RPMI7951 (cell line): ENCODE measurements around the gene C17orf67. TPM values are rescaled to one million over a fixed set of nuclear protein-coding genes. Genes with fewer than 3 reads are reported as not detected.
"Not testable (repeated sequence)": the region's sequence is repeated elsewhere in the genome, so short reads cannot be mapped to it uniquely, and the experiment has no call there.

Source experiments
- DNase-seq: peaks from one replicate; pipeline ENCODE4 v3.0.0-alpha.2; 2012; ENCODE audit warnings: low read depth
- total RNA-seq: library from RNA; depleted of rRNA; stranded (reverse); fragments of >200 nt; shearing (Covaris generic); gene quantifications from 2 replicates; pipeline ENCODE4 v1.2.3, GENCODE V29; 2014; rRNA removed

C17orf67 gene
- total RNA-seq, 1 experiment from 2014 or later: 0.12 TPM

DNA sequence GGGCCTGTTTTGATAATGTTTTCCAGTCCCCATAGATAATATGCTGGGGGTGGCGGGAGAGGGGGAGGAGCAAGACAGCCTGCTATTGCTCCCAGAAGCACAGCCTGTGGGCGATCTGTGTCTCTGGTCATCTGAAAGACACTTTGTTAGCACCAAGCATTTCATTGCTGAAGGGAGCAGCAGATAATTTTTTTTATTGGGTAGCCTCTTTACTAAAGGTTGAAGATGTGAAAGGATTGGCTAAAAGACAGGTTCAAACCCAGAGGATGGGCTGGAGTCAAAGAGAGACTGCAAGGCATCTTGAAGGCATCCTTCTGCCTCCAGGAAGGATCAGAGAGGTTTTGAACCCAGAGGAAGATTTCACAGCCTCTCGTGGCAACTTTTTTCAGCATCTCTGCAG lies 60.6 kb downstream of the C17orf67 start:
- DNase-seq: no peak

- no peak for DNase-seq
These were observed 61.3 kb downstream of the C17orf67 start for GRCh38 chr17:56772442-56772841.

GRCh38 chr17:56771975-56772374 lies 61.7 kb downstream of the C17orf67 start:
- no peak for DNase-seq

DNA sequence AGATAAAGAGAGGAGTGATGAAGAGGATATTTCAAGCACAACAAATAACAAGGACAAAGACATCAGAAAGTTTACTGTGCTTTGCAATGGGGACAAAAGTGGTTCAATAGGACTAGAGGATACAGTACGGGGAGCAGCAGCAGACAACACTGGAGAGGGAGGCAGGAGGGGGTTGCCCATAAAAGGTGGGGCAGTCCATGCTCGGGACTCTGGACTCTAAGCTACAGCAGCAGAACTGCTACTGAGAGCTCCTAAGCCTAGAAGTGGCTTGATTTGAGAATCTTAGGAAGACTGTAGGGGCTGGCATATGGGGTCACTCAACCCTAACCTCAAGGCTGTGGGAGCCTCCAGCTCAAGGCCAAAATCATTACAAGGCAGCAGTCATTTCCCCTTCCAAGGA lies 62.2 kb downstream of the C17orf67 start:
- DNase-seq: no peak

DNA sequence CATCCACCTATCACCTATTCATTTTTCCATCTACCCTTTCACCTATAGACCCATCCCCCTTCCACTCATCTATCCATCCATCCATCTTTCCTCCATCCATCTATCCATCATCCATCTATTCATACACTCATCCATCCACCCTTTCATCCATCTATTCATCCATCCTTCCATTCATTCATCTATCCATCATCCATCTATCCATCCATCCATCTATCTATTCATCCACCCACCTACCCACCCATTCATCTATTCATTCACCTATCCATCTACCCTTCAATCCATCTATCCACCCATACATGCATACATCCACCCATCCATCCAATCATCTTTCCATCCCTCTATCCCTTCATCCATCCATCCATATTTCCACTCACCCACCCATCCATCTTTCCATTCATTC lies 63.3 kb downstream of the C17orf67 start:
- no peak for DNase-seq

DNA sequence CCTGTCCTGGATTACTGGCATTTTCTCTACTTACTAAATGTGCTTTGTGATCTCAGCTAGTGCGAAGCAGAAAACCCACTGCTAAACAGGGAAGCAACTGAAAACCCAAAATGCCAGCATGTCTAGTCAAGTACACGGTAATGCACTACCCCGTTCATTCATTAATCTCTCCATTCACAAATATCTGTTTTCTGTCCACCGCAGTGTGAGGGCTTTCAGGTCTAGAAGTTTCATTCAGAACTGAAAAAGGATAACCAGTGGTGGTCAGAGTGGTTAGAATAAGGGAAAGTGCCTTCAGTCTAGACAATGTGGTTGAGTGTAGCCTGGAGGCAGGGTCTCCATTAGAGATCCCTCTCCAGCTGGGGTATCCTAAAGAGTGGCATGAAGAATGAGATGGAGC lies 68.3 kb downstream of the C17orf67 start:
- DNase-seq: no peak

GRCh38 chr17:56762988-56763387 lies 70.7 kb downstream of the C17orf67 start:
- no peak for DNase-seq

DNA sequence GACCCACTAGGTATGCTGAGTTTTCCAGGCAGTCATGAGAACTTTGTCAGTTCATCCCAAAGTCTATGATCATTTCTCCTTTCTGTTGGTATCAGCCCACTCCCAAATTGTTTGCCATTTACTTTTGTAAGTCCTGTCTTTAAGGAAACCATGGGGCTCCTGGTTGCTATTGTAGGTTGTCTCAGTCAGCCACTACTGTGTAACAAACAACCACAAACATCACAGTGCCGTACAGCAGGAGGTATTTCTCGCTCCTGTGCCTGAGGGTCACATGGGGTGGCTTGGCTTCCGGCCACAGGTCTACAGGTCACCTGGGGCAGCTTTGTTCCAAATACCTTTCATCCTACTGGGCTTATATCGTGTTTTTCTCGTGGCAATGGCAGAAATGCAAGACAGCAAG lies 71.6 kb downstream of the C17orf67 start:
- no peak for DNase-seq

- DNase-seq: no peak
These were observed 72.3 kb downstream of the C17orf67 start for GRCh38 chr17:56761387-56761786.

- not testable (repeated sequence) for DNase-seq
These were observed 76.1 kb downstream of the C17orf67 start for GRCh38 chr17:56757611-56758010.

DNA sequence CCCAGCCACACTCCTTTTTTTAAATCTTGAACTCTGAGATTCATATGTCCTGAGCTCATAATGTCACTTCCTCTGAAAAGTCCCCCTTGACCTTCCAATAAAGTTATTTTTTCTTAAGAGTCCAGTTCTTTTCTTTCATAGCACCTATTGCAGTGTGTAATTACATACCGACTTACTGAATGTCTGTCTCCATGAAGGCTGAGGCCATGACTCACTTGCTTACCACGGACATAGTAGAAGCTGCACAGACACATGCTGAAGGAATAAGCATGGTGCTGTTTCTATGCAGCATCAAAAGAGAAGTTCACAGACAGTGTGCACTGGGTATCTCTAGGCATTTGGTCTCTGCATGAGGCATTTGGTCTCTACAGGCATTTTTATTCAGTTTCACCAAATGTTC lies 77.2 kb downstream of the C17orf67 start:
- peak; percentile 78 for DNase-seq

- no peak for DNase-seq
These were observed 78.4 kb downstream of the C17orf67 start for GRCh38 chr17:56755310-56755709.

GRCh38 chr17:56754523-56755208 lies 79.1 kb downstream of the C17orf67 start:
- peak; percentile 40 for DNase-seq

DNA sequence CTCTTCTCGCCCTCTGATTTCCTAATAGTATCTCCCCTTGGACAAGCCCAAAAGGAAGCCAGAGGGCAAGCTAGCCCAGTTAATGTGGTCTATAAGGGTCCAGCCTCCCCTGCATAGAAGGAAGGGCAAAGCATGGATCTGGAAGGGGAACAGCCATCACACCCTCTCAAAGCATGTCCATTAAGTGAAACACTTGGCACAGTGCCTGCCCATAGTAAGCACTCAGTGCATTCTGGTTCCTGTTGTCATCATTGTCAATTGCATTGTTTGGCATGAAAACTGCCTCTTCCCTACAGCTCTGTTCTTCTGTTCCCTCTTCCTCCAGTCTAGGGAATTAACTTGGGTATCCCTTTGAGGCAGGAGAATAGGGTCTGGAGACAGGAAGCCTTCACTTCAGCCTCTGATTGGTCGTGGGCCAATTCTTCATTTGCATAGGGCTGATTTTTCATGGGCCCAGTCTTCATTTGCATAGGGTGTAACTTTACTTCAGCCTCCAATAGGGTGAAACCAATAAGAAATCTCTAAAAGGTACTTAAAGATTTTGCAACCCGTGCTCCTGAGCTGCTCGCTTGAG lies 81.4 kb downstream of the C17orf67 start:
- DNase-seq: no peak

DNA sequence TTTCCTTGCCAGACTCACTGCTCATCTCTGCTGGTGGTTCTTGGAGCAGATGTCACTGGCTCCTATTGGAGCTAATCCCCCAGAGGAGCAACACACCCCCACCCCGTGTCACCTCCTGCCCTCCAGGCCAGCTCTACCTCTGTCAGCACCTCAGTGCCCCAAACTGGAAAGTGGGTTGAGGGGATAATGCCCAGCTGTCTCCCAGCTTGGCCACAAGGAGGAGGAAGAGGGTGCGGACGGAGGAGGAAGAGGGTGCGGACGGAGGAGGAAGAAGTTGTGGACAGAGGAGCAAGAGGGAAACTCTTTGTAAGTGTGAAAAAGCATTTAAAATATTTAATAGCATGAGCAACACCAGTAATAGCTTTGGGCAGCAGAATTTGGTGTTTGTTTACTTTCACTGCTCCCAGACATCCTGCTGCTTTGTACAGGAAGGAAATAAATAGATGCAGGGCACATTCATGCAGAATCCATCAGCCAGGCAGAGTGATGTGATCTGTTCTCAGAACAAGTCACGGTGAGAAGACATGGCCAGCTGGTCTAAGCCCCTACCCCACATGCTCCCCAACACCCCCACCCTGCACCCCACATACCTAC lies 82.5 kb downstream of the C17orf67 start:
- no peak for DNase-seq

DNA sequence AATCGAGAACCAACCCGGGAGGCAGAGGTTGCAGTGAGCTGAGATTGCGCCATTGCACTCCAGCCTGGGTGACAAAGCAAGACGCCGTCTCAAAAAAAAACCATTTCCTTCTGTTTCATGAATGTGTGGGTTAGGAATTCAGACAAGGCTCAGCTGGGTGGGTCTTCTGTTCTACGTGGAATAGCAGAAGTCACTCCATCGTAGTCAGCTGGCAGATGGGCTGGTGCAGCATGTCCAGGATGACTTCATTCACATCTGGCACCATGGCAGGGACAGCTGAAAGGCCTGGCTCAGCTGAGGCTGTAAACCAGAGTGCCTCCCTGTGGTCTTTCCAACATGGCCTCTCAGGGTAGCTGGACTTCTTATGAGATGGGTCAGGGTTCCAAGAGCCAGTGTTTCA lies 89.0 kb downstream of the C17orf67 start:
- DNase-seq: peak; percentile 9

GRCh38 chr17:56742601-56743000 lies 91.1 kb downstream of the C17orf67 start:
- DNase-seq: no peak

Other genes with a start within 250 kb of the C17orf67 start
- gene NOG, start 240.2 kb downstream of the C17orf67 start, total RNA-seq: 0.12 TPM in 1 of 2 replicates, not detected in the other
- 0.29 and 3.1 TPM in 2 replicates for gene DGKE, start 231 bp upstream of the C17orf67 start, total RNA-seq
- 6.2 TPM in 2 replicates for gene TRIM25, start 80.1 kb upstream of the C17orf67 start, total RNA-seq
- gene COIL, start 127.1 kb upstream of the C17orf67 start, total RNA-seq: 13.2 and 15.2 TPM in 2 replicates
- 50.3 and 84.1 TPM in 2 replicates for gene SCPEP1, start 144.2 kb upstream of the C17orf67 start, total RNA-seq